PFSK-1 (cell line): ENCODE results near the gene THBS1.

Experiments used
- POLR2AphosphoS5 ChIP-seq: IDR thresholded peaks from 2 replicates; pipeline ENCODE4 v1.6.1; 2012; ENCODE audit warnings: low read depth, mild to moderate bottlenecking, control low read depth, low read length, moderate library complexity
- REST ChIP-seq, 2 experiments: IDR thresholded peaks; 2 replicates each; pipeline versions ENCODE4 v1.6.1 to v1.8.0; 2011 to 2012; ENCODE audit warnings: low read depth in 2 of 2, low read length in 2 of 2, control low read depth in 1 of 2, inconsistent platforms in 1 of 2, mild to moderate bottlenecking in 1 of 2, moderate library complexity in 1 of 2; ENCODE audit not compliant: insufficient read depth in 1 of 2
- TAF1 ChIP-seq: IDR thresholded peaks from 2 replicates; pipeline ENCODE4 v1.6.1; 2012; ENCODE audit warnings: low read length, control low read depth, borderline replicate concordance; ENCODE audit not compliant: insufficient read depth

- TF ChIP-seq REST (IDR thresholded peaks at IDR 0.05; ENCODE audit: insufficient read depth in 1 of 2, low read depth in 2 of 2, low read length in 2 of 2), result no peak
- no peak for TF ChIP-seq TAF1
- no peak for TF ChIP-seq POLR2AphosphoS5
Measured at GRCh38 chr15:39628546-39629257, 47.8 kb downstream of the THBS1 start.
